Stimulated activated CD8-positive, alpha-beta memory T cell treated with anti-CD3 and anti-CD28 coated beads, Interleukin-15, amount 100 ng/mL, for 4 hours (primary cell): ENCODE results near the gene WBP2NL.
"Not testable (repeated sequence)": the region's sequence is repeated elsewhere in the genome, so short reads cannot be mapped to it uniquely, and the experiment has no call there.

Experiments used
- DNase-seq, 2 donors: peaks; one replicate each; pipeline ENCODE4 v3.0.0-alpha.2; 2020; ENCODE audit warnings: low read depth in 2 of 2

Gene WBP2NL

DNA sequence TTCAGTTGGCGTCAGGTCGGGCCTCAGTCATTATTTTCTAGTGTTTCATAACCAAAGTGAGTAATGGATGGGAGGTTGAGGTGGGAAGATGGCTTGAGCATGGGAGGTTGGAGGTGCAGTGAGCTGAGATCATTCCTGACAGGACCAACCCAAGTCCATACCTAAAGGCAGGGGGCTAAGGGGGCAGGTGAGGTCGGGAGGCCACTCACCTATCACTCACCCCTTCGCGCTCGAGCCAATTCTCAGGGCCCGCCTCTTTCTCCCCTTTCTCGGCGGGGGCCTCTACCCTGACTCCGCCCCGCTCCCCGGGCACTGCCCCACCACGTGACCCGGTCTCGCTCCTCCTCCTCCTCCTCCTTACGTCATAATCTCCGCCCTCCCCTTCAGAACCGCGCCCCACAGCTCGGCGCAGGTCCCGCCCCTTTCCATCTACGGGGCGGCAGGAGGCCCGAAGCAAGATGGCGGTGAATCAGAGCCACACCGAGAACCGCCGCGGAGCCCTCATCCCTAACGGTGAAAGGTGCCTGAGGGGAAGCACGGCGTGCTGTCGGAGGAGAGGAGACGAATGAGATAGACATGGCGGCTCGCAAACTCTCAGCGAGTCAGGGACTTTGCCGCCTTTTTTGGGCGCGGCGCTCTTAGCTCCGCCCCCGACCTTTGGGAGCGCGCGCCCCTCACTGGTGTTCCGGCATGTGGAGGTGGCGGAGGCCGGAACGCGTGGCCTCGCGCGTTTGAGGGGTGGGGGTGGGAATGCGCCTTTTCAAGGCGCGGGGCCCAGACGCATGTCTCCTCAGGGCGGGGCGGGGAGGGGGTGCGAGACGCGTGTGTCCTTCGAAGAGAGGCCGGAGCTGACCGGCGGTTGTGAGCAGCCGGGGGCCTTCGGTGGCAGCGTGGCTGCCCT is at the start of gene WBP2NL:
Gene WBP2NL (plus strand): TSS at position 428 of the 901 bp plus-strand sequence. CDS start 31 bp downstream, at position 459.
- peak; percentile 74 to 83 for DNase-seq

GRCh38 chr22:41948928-41949296 is 49.7 kb upstream of the WBP2NL start:
- DNase-seq = not testable (repeated sequence)

DNA sequence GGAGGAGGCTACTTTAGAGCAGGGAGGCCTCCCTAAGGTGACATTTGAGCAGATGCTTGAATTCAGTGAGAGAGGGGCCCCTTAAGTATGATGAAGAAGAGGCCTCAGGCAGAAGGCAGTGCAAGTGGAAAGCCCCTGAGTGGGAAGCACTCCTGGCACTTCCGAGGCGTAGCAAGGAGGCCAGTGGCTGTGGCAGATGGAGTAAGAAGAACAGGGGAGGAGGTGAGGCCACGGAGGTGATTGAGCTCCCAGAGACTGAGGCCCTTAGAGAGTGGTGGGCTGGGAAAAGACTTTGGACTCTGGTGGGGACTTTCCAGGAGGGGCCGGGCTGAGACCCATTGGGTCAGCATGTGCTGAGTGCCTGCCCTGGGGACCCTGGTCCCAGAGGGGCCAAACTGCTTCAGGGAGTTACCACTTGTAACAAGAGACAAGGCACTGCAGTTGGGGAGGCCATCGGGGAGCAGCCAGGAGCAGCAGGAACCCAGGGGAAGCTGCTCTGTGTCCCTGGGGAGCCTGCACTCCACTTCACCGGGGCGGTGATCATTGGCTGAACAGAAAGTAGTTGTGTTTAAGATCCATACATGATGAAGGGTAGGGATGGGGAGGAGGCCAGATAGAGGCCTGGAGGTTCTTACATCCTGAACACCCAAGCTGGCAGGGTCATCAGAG is 49.2 kb upstream of the WBP2NL start:
- no peak for DNase-seq

DNA sequence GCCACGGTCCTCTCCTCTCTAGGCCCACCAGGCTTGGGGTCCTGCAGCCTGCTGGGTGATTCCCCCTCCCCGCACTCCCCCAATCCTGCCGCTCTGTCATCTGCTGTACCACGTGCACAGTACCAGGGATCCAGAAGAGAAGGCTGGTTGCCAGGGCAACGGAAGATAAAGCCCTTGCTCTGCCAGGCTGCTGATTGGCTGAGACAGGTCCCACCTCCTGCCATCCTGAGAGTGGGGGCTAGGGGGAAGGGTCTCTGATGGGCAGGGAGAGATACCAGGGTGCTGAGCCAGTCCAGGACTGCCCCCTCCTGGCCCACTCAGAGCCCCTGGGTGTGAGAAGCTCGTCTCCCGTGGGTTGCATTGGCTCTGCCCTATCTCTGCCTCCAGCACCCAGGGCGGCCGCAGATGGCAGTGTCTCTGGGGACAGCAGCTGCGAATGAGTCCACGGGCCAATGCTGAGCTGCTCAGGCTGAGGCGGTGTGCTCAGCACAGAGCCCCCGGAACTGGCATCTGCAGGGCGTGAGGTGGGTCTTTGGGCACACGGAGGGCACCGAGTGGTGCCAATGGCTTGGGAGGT is 46.6 kb upstream of the WBP2NL start, which contains the start of gene SMIM45:
Gene SMIM45 (plus strand): TSS at position 253 of the 577 bp plus-strand sequence.
- DNase-seq = no peak

DNA sequence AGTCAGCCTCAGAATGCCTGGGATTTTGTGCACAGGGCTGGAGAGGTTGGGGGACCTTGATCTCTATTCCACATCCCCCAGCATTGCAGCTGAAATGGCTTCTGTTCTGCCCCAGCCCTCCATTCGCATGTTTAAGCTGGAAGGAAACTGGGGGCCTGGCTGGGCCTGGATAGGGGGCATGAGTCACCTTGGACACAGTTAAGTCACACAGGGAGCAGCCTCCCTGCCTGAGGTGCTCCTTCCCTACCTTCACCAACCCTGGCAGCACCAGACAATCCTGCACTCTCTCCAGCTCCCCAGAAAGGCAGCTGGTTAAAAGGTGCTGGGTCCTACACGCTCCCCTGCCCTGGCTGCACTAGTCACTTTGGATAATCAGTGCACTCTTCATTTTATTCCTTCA is 45.9 kb upstream of the WBP2NL start:
- no peak for DNase-seq

GRCh38 chr22:41957941-41958556 is 40.5 kb upstream of the WBP2NL start:
- no peak for DNase-seq

DNA sequence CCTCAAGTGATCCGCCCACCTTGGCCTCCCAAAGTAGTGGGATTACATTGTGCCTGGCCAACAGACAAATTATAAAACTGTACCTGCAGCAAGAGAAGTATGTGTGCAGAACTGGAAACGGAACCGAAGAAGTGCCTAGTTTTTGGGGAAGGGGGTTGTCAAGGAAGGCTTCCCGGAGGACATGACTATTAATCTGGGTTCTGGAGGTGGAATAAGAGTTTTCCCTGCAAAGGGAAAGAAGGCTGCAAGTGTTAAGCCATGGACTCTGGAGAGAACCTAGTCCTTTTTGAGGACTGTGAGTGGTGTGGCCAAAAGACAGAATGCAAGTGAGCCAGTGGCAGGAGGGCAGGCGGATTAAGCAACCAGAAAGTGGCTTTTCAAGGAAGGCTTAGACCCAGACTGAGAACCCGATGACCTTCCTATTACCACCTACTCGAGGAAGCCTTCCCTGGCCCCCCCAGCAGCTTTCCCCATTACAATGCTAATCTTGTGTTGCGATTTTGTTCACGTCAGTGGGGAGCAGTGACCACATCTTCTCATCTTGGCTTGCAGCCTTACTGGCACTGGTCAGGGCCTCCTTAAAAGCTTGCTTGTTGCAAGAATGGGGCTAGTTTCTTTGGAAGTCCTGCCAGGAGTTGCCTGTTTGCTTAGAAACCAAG is 35.0 kb upstream of the WBP2NL start:
- no peak for DNase-seq

DNA sequence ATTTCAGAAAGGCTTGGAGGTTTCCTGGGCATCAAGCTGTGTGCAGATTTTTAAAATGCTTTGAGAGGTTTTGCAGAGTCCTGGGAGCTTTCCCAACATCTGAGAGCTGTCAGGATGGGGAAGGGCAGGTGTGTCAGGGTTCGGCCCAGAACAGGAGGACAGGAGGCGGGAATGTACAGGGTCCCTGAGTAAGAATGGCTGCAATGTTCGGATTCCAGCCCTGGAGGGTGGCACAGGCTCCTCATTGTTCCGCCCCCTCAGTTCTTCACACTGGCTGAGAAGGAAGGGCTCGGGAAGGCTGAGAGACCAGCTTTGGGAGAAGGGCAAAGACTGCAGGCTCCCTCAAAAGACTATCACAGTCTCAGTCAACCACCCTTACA is 34.5 kb upstream of the WBP2NL start:
- no peak for DNase-seq

DNA sequence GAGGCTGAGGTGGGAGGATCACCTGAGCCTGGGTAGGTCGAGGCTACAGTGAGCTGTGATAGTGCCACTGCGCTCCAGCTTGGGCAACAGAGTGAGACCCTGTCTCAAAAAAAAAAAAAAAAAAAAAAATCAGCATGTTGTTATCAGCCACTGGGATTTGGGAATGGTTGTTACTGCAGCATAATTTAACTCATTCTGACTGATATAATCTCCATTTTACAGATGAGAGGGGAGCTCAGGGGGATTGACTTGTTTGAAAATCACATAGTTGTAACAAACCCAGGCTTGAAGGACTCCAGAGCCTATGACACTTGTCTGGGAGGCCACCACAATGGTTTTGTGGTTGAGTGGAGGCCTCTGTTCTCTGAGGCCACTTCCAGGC is 32.4 kb upstream of the WBP2NL start:
- no peak for DNase-seq

- no peak for DNase-seq
These were observed 31.9 kb upstream of the WBP2NL start for GRCh38 chr22:41966607-41967240.

DNA sequence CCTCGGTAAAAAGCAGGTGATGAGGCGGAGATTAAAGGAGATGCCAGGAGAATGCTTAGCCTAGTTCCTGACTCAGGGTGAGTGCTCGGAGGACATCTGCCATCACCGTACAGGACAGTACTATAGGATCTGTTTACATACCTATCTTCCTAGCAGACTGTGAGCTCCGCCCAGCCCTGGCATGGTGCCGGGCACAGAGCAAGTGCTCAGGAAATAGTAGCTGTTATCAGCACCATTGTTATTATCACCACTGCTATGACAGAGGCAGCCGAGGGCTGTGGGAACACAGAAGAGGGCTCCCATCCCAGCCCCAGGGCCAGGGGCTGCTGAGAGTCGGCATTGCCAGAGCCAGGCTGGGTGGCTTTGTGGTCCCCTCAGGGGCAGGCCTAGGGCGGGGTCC is 30.0 kb upstream of the WBP2NL start:
- no peak for DNase-seq

DNA sequence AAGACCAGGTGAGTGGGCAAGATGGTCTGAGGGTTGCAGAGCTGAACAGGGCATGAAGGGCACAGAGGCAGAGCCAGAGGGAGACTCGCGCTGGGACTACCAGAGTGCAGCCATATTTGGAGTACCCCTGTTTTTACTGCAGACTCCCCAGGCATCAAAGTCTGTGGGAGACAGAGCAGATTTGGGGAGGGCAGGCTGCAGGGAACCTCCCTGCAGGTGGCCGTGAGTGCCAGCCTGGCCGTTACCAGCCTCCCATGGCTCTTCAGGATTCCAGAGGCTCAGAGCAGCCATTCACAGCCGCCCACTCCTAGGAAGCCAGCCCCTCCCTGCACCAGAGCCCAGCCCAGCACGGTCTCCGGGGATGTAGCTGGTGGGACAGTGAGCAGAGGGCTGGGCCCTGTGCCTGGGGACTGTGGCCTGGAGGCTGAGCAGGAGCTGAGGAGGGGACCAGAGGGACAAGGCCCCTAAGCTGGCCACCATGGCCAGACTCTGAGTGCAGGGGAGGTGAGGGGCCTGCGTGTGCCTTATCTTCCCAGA is 29.4 kb upstream of the WBP2NL start, which contains the start of gene SEPTIN3:
Gene SEPTIN3 (plus strand): TSS at position 334 of the 537 bp plus-strand sequence. CDS start 2,050 bp downstream, outside the sequence.
- DNase-seq = no peak

- DNase-seq = no peak
These were observed 28.0 kb upstream of the WBP2NL start for GRCh38 chr22:41970601-41971000.

GRCh38 chr22:41971431-41971830 is 27.2 kb upstream of the WBP2NL start:
- DNase-seq = no peak

DNA sequence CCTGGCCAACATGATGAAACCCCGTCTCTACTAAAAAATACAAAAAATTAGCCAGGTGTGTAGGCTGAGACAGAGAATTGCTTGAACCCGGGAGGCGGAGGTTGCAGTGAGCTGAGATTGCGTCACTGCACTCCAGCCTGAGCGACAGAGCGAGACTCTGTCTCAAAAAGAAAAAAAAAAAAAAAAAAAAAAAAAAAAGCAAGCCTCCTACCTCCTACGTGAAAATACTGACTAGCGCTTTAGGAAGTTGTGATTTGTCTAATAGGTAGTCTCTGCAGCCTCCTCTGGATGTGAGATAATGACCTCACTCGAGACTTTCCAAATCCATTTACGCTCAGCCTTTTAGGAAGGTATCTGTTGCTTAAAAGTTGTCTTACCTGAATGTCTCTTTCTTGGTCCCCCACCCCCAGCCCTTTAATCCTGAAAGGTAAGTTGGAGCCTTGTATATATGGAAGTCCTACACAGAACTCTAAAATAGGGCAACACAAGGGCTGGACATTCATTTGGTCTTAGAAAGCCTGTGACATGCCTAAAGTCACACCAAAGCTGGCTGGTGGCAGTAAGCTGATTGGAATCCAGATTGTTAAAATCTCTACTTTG is 23.8 kb upstream of the WBP2NL start:
- DNase-seq = no peak

GRCh38 chr22:41975299-41976069 is 23.1 kb upstream of the WBP2NL start:
- DNase-seq = no peak

GRCh38 chr22:41976070-41976901 is 22.3 kb upstream of the WBP2NL start:
- peak in 1 of 2 donors; percentile 18 for DNase-seq

GRCh38 chr22:41976961-41977566 is 21.5 kb upstream of the WBP2NL start:
- no peak for DNase-seq
